Kidney (tissue), 14 donors: ENCODE results near the gene GATA3. TPM values are rescaled to one million over a fixed set of nuclear protein-coding genes. Genes with fewer than 3 reads are reported as not detected.

Experiments
- DNase-seq, 5 donors: peaks; one replicate each; pipeline ENCODE4 v3.0.0-alpha.2; 2013 to 2020
- FAIRE-seq: peaks from 2 replicates; lab custom pipeline; 2012; peaks lifted over from hg19 to GRCh38; lab: Jason Lieb, UNC
- H3K27ac ChIP-seq, 2 donors: one replicate each; pipeline ENCODE4 v1.7.0; 2013; ENCODE audit warnings: low read depth in 2 of 2, low read length in 2 of 2, inconsistent platforms in 1 of 2
- H3K27me3 ChIP-seq: one replicate; pipeline ENCODE4 v1.7.1; 2013; ENCODE audit warnings: low read length, inconsistent platforms; ENCODE audit not compliant: control insufficient read depth, insufficient read depth
- H3K36me3 ChIP-seq, 3 donors: one replicate each; pipeline versions ENCODE4 v1.7.0 to v1.7.1; 2013; ENCODE audit warnings: low read length in 3 of 3, control low read depth in 1 of 3, inconsistent platforms in 1 of 3; ENCODE audit not compliant: insufficient read depth in 3 of 3, control insufficient read depth in 2 of 3
- H3K4me1 ChIP-seq, 3 donors: one replicate each; pipeline versions ENCODE4 v1.7.0 to v1.7.1; 2013; ENCODE audit warnings: low read length in 3 of 3, inconsistent platforms in 1 of 3, low read depth in 1 of 3; ENCODE audit not compliant: control insufficient read depth in 2 of 3, insufficient read depth in 2 of 3
- H3K4me3 ChIP-seq, 3 donors: one replicate each; pipeline versions ENCODE4 v1.7.0 to v1.8.1; 2013; ENCODE audit warnings: low read length in 3 of 3, control low read depth in 1 of 3, inconsistent platforms in 1 of 3
- H3K9ac ChIP-seq, 3 donors: one replicate each; pipeline versions ENCODE4 v1.7.0 to v1.7.1; 2013; ENCODE audit warnings: low read length in 3 of 3, control low read depth in 1 of 3, inconsistent platforms in 1 of 3
- H3K9me3 ChIP-seq, 3 donors: one replicate each; pipeline versions ENCODE4 v1.7.0 to v1.7.1; 2013; ENCODE audit warnings: low read length in 3 of 3, control low read depth in 1 of 3, inconsistent platforms in 1 of 3; ENCODE audit not compliant: control insufficient read depth in 2 of 3, insufficient read depth in 1 of 3
- intact Hi-C: fragments of 100-400 bp; cut with DNase I; formaldehyde crosslinking; loops from one replicate; pipeline ENCODE4 v1.11.1; 2022
- polyA plus RNA-seq: library from polyadenylated mRNA; stranded (reverse); fragments of 350-450 nt; fragmentation: Illumina TruSeq; extraction: RNeasy Lipid Tissue Mini Kit (QIAGEN cat#74804); gene quantifications from one replicate; pipeline ENCODE4 v1.2.3, GENCODE V29; 2014; ENCODE audit warnings: low read depth, low replicate concordance; ENCODE audit not compliant: insufficient read depth
- total RNA-seq: library from RNA; stranded (reverse); fragmentation: NEBNext Ultra II Directional; extraction: Animal tissue kit (Norgen Biotek cat#: 25700); gene quantifications from one replicate; pipeline ENCODE4 v1.2.1, GENCODE V29; 2021
- TF ChIP-seq, protein P1 (sequence below): IDR thresholded peaks from 3 replicates; pipeline ENCODE4 v1.5.1; 2012; ENCODE audit warnings: mild to moderate bottlenecking, moderate library complexity, borderline replicate concordance; ENCODE audit not compliant: insufficient read depth; ENCODE audit errors: extremely low read depth
- donor health status: control.
- donor health status: control.
- donor health status: control.
- donor health status: control.
- donor health status: control.
- donor health status: DM: yes; HTN: yes; CAD: no.
- donor health status: Normal renal cell carcinoma (clear cell type).

GATA3 gene
- total and polyA plus RNA-seq, 2 donors from 2014 or later, result 23.5 to 45.9 TPM

DNA sequence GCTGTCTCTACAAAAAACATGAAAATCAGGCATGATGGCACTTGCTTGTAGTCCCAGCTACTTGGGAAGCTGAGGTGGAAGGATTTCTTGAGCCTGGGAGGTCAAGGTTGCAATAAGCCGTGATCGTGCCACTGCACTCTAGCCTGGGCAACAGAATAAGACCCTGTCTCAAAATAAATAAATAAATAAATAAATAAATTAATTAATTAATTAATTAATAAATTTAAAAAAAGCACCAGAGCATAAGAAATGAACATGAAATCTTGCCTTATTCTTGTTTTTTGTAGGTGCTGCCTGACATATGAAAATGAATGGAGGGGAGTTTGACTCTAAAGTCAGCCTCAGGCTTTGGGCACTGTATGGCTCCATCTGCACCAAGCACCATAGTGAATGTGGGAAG, 69.9 kb downstream of the GATA3 start:
- intact Hi-C loops, result no loop called here
- Histone ChIP-seq H3K4me1 (no peaks in the 10 kb centered on the region), H3K27ac (no peak overlapping the region), H3K9ac (no peak overlapping the region), H3K36me3 (no peaks in the 10 kb centered on the region), H3K4me3 (no peak overlapping the region), H3K27me3 (no peaks in the 10 kb centered on the region), H3K9me3 (no peaks in the 10 kb centered on the region)
- no peak for FAIRE-seq
- TF ChIP-seq, protein P1, sequence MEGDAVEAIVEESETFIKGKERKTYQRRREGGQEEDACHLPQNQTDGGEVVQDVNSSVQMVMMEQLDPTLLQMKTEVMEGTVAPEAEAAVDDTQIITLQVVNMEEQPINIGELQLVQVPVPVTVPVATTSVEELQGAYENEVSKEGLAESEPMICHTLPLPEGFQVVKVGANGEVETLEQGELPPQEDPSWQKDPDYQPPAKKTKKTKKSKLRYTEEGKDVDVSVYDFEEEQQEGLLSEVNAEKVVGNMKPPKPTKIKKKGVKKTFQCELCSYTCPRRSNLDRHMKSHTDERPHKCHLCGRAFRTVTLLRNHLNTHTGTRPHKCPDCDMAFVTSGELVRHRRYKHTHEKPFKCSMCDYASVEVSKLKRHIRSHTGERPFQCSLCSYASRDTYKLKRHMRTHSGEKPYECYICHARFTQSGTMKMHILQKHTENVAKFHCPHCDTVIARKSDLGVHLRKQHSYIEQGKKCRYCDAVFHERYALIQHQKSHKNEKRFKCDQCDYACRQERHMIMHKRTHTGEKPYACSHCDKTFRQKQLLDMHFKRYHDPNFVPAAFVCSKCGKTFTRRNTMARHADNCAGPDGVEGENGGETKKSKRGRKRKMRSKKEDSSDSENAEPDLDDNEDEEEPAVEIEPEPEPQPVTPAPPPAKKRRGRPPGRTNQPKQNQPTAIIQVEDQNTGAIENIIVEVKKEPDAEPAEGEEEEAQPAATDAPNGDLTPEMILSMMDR, result no peak
- no peak for DNase-seq

Other genes starting within 250 kb of the GATA3 start
- gene TAF3, start 236.2 kb upstream of the GATA3 start, total RNA-seq, result 8.7 TPM
- gene TAF3, start 236.2 kb upstream of the GATA3 start, polyA plus RNA-seq, result 4.0 TPM